Activated CD4-positive, alpha-beta T cell treated with anti-CD3 and anti-CD28 coated beads for 1 hour (primary cell): ENCODE measurements around the gene GSAP.
"Not testable (repeated sequence)": the region's sequence is repeated elsewhere in the genome, so short reads cannot be mapped to it uniquely, and the experiment has no call there.

Source experiments
- DNase-seq: peaks from one replicate; pipeline ENCODE4 v3.0.0-alpha.2; 2020

GSAP gene

DNA sequence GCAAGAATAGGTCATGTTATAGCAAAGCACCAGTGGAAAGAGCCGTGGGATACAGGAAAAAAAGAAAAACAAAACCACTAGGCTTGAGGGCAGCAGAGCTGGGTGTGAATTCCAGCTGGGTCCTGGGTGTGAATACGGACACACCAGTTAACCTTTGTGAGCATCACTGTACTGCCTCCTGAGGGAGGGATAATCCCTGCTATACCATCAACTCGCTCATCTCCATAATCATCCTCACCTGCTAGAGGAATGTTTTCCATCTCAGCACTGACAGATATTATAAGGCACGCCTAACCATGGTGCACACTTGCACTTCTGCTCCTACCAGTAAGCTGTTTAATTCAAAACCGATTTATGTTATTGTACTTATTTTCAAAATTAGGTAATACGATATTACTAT is 62.2 kb downstream of the GSAP start:
- no peak for DNase-seq

DNA sequence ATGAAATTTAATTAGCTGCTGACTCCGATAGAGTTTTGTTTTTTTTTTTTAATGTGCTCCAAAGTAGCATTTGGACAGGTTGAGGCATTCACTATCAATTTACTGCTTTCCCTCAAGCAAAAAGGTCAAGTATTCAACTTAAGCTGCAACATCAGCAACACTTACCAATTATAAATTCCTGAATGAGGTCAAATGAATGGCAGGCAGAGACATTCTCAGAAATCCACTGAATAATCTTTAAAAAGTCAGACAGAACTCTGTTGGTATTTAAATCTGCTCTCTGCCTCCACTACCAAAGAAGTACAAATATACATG is 62.8 kb downstream of the GSAP start:
- no peak for DNase-seq

DNA sequence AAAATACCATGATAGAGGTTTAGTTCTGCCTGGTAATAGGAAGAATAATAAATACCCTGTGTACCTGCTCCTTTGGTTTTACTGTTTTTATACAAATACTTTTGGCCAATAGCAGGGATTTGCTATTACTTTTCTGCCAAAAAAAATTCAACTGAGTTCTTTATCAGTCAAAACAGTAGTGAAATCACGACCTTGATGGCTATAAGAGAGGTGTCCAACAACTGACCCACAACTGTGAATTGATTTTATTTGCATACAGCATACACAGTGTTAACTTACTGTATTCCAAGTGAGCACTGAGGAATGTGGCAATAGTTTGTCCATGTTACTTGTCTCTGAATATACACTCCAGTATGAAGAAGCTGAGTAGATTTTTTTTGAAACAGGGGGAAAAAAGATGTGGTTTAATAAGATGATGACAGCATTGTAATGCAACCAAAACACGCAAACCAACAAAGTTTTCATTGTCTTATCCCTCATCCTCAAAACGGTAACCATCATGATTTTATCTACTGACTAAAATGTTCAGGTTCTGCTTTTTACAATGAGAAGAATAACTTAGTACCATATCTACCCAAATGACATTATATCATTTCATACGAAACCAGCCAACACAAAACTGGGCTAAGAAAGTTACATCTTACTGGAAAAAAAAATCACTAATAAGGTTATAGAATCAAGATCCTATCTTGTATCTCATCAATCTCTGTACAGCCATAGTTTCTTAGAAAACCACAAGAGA is 63.3 kb downstream of the GSAP start:
- no peak for DNase-seq

DNA sequence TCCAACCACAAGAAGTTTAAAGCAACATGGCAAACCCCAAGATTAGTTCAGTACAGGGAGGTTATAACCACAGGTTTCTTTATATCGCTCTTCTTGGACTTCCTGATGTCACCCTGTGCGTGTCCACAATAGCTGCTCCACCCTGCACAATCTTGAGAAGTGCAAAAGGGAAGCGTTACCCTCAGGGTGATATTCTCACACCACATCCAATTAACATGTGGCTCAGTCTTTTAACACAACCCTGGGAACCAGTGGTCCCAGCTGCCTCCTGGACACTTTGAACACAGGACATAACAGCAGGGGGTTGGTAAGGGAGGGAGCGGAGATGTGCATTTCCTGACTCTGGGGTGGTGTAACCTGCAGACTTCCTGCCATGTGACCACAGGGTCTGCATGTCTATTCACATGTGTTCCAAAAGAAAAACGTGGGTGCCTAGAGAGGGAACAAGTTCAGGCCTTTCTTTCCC is 64.6 kb downstream of the GSAP start:
- peak; percentile 21 for DNase-seq

DNA sequence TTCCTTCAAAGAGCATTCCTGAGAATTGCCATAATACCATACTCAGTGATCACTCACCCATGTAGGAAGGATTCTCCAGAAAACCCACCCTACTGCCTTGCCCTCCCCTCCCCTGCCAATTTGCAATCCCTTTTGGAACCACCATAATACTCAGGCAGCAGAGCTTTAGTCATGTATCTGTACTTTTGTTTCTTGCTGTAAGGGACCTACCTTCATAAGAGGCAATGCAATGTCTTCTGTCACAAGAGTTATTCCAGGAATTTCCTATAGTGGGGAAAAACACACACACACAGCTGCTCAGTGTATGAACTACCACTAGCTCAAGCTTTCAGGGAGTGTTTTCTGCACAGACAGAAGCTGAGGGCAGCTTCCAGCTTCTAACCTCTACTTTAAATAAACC is 67.0 kb downstream of the GSAP start:
- DNase-seq: no peak

DNA sequence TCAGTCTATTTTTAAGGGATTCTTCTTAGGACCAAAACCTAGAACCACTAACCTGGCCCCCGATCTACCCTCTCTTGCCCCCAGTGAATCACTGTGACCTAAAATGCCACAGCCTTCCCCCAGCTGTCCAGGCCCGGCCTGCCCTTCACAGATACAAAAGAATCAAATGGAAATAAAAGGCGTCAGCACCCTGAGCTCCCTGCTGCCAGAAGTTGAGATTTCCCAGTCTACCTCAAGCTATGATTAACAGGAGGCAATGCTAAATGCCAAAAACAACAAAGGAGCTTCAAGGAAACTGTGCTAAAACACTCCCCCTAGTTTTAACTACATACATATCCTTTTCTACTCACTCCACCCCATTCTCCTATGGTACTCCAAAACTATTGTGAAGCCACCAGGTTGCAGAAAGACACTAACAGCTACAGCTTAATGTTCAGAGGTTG is 67.8 kb downstream of the GSAP start:
- no peak for DNase-seq

DNA sequence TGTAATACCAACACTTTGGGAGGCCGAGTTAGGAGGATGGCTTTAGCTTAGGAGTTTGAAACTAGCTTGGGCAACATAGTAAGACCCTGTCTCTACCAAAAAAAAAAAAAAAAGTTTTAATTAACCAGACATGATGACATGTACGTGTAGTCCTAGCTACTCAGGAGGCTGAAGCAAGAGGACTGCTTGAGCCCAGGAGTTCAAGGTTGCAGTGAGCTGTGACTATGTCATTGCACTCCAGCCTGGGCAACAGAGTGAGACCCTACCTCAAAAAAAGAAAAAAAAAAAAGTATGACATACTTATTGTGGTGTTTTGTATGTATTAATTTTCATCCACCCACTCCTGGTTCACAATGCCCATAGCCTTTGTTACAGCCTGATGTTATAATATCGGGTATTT is 69.7 kb downstream of the GSAP start:
- DNase-seq: no peak

DNA sequence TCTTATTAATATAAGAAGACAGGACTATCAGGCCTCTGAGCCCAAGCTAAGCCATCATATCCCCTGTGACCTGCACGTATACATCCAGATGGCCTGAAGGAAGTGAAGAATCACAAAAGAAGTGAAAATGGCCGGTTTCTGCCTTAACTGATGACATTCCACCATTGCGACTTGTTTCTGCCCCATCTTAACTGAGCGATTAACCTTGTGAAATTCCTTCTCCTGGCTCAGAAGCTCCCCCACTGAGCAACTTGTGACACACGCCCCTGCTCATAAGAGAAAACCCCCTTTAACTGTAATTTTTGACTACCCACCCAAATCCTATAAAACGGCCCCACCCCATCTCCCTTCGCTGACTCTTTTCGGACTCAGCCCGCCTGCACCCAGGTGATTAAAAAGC is 70.7 kb downstream of the GSAP start:
- DNase-seq: not testable (repeated sequence)

DNA sequence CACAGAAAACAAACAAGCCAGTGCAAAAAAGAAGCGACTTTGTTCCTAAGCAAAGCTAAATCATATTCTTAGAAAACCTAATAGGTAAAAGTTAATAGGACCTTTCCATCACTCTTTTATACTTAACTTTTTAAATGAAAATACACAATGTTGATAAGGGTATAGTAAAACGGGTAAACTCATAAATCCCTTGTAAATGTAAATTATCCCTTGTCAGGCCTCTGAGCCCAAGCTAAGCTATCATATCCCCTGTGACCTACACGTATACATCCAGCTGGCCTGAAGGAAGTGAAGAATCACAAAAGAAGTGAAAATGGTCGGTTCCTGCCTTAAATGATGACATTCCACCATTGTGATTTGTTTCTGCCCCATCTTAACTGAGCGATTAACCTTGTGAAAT is 76.4 kb downstream of the GSAP start:
- no peak for DNase-seq

DNA sequence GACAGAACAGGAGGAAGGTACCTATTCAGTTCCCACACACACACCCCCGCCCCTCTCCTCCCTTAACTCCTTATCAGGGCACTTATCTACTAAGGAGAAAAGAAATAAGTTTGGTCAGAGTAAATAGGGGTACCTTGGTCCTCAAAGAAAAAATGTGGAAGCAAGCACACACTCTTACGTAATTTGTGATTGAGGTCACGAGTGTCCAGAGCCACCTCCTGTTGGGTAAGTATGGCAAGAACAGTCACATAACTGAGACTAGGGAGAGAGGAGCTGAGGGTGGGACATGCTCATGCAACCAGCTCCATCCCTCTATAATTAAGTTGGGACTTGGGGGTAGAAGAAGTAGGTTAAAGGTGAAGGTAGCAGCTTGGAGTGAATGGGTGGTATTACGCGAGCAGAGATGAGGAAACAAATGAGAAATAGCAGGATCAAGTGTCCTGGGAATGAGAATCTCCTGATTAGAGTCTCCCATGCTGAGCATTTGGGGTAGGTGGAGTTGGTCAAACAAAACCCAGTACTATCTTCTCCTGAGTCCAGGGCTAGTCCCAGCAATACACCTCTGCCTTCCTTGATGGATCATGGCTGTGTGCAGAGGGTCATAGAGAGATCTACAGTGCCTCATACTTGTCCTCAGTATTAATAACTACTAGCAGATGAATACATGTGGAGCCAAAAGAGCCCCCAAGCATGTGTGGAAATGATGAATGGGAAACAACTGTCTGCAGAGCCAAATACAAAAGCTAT is 77.1 kb downstream of the GSAP start:
- no peak for DNase-seq

DNA sequence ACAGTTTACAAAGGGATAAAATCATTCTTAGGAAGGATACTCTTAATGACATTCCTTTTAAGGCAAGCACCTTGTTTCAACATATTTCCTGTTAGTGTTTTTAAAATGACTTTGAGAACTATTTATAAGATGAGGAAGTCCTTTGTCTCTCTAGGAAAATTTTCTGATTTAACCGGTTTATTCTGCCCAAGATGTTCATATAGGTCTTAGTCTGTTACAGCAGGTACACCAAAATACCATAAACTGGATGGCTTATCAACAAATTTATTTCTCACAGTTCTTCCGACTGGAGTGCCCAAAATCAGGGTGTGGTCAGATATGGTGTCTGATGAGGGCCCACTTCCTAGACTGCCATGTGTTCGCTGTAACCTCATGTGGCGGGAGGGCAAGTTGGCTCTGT is 77.9 kb downstream of the GSAP start:
- DNase-seq: no peak

DNA sequence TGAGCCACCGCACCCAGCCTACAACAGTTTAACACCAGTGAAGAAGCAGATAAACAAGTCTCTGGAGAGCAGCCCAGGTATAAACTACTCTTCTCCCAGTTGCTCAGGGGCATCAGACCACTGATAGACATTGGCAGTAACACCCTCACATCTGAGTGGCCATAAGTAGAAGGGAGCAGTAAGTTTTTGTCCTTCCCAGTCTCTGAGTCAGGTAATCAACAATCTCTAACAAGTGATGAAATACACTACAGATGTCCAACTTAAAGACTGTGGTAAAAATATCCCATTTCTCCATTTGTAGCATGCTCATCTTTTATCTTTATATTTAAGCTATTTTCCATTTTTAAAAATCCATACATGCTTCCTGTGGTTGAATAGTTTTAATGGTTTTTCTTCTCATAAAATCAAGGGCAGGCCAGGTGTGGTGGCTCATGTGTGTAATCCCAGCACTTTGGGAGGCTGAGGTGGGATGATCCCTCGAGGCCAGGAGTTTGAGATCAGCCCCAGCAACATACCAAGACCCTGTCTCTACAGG is 78.6 kb downstream of the GSAP start:
- DNase-seq: no peak

DNA sequence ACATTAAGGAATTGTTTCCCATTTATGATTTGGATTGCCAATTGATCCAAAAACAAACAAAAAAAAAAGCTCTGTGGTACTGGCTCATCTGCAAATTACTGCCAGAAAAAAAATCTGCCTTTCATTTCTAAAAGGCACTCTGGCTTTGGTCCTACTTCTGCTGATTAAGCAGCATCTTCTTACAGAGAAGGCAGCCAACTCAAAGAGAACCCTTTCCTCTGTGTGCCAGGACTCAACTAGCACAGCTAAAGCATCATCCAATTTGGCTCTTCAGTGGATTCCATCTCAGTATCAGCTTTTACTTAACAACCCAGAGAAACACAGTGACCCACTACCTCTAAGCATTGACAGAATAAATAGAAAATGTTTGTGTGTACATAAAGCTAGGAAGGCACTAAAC is 80.6 kb downstream of the GSAP start:
- DNase-seq: no peak

DNA sequence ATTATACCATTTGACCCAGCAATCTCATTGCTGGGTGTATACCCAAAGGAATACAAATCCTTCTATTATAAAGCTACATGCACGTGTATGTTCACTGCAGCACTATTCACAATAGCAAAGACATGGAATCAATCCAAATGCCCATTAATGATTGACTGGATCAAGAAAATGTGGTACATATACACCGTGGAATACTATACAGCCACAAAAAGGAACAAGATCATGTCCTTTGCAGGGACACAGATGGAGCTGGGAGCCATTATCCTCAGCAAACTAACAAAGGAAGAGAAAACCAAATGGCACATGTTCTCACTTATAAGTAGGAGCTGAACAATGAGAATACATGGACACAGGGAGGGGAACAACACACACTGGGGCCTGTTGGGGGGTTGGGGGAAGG is 82.1 kb downstream of the GSAP start:
- DNase-seq: not testable (repeated sequence)

DNA sequence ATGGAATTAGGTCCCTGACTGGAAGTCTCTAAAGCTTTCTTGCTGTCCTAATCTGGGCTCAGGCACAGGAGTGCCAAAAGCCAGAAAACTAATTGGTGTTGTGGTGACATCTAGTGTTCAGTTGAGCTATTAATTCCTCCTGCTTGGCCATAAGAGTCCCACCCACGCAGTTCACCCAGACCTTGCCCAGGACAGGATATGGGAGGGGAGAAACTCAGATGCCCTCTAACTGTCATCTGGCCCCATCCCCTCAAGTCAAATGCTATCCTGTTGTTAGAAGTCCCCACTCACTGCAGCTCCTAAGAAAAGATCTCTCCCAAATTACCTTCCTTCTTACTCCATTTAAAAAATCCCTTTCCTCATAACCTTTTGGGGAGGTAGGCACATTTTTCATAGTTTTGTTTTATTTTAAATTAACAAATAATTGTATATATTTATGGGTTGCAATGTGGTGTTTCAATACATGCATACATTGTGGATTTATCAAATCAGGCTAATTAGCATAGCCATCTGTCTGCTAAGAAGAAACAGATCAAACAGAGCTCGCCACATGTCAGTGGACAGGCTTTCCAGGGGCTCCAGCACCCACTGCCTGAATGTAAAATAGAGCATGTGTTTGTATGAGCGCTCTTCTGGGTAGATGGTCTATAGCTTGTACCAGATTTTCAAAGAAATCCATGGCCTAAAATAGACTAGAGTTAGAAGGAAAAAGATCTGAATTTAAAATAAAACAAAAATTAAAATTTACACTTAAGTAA is 84.0 kb downstream of the GSAP start:
- no peak for DNase-seq

DNA sequence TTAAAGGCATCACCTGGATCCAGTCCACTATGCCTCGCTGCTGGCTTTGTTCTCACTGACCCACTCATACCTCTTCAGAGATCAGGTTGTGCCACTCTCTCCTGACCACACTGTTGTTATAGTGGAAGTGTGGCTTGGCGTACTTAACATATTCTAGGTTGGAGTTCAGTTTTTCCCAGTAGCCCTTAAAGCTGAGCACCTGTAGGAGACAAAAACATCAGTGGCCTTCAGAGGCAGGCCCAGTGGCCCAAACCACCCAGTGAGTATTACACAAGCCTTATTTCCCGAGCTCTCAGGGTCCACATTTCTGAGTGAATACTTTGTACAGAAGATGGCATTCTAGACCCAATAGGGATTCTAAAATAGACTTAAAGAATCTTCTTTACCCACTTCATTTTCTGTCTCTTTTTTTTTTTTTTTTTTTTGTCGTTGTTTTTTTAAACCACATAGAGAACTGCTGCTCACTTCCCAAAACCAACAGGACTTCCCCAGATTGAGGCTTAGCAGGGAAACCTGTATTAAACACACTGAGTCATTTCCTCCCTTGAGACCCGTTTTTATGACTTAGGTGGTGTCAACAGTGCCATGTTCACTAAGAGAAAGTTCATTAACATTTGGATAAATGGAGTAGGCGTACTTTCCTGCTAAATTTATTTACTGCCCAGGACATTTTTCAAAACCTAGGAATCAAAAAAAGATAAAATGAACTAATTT is 85.8 kb downstream of the GSAP start:
- no peak for DNase-seq

DNA sequence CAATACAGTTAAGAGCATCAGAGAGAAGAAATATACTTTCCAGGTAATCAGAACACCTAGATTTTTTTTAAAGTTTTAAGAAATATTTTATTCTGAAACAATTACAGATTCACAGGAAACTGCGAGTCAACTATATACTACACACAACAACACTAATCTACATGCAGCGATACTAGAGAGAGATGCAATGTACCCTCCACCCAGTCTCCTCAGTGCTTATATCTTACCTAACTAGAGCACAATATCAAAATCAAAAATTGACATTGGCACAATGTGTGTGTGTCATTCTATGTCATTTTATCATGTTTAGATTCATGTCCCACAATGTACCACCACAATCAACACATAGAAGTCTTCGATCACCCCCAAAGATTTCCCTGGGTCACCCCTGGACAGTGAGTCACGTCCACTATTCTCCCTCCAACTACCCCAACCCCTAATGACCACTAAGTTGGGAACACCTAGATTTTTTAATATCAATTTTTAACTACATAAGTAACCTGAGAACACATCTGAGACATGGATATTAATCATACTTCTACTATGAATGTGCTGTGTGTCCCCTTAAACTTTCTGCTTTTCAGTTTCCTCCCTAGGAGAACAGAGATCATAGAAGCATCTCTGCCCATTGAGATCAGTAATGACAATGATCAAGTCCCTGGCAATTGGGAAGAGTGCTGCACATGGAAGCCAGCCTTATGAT is 86.5 kb downstream of the GSAP start:
- DNase-seq: no peak

DNA sequence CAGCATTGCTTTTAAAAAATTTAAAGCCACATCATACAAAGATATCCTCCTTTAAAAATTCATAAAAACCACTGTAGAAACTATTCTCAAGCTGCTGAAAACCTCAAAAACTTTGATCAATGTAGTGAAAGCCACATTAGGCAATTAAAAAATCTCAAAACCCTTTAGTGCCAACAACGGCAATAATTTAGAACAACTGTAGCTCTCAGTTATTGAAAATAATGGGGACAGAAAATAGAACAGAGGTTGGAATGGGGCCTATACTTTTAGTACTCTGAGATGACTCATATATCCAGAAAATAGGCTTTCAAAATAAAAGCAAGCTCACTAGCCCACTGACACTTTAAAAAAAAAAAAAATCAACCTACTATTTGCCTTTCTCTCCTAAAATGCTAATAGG is 87.5 kb downstream of the GSAP start:
- no peak for DNase-seq

DNA sequence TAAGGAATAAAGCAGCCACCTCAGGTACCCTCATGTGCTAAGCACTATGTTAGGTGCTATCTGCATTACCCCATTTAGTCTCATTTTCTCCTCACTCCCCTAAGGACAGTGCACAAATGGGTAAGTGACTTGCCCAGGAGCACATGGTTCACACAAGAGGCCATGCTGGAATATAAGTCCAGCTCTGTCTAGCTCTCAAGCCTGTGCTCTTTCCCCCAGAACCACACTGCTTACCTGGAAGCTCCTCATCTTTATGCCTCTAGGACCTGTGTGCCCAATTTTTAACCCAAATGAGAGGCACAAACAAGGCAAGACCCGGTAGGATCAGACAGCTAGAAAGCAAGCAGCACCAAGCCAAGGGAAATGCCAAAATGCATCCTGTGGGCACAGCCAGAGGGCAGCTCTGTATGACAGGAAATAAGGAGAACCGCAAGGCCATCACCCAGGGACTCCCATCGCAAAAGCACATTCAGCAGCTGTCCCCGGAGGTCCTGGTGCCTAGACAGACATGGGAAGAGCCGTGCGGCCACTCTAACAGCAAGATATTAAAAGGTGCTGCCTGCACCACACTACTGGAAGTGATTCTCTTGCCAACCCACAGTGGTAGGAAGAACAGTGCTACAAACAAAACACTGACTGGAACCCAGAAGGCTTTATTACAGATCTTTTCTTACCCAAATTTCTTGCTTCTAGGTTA is 88.1 kb downstream of the GSAP start:
- DNase-seq: no peak

DNA sequence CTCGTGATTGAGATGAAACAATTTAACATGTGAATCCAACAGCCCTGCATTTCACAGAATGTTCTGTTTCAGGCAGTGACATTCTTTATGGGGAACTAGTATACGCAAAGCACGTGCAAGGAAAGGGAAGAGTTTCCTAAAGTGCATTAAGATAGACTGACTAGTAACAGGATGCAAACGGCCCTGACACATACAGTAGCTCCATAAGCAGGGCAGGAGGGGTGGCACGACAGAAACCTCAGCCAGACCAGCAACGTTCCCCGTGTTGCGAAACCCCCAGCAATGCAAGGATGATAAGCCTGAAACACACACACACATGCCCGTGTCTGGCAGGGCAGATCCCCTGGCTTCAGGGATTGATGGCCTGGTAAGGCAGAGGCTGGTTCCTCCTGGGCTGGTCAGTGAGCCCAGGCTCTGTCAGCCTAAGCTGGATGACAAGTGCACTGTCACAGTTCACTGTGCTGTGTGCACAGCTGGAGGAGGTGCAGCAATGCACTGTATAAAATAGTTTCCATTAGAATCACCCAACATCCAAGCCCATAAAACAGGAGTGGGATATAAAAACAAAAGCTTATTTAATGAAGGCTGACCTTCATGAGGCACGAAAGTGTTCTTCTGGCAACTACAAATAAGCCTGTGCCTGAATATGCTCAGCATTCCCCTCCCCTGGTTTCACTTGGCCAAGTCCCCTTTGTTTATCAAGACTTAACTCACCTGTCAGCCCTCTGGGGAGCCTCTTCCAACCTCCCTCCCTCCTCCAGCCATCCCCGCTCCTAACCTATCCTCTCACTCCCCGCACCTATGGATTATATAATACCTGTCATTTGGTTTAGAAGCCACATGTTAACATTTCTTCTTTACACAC is 88.8 kb downstream of the GSAP start:
- no peak for DNase-seq

DNA sequence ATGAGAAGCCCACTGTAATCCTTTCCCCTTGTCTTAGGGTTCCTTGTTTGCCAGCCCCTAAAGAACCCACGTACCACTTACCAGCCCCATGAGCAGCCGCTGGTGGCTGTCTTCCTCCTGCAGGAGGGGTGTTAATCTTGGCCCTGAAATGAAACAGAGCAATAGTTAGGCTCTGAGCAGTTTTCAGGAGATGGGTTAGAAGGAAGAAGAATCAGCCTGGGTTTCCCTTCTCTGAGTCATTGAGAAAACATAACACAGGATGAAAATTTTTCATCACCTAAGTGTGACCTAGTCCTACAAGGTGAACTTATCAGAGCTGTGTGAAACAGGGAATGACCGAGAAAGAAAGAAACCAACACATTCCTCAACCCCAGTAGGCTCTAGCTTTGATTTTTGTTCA is 90.0 kb downstream of the GSAP start:
- no peak for DNase-seq
